ENCODE results near the gene SRL.

DNA sequence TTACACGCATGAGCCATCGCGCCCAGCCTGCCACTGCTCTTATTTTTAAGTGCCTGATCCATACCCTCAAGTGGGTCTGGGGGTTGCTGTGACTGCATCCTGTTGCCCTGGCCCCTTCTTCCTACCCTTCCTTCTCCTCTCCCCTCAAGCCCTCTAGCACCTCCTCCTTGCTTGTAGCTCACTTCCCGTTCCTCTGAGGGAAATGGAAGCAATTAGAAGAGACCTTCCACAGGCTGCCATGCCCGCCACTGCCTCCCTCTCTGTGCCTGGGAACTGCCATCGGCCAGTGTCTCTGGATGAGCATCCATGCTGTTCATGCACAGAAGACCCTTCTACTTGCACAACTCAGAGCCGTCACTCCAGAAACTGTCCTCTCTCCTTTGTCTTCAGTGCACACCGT is 41.6 kb upstream of the SRL start:
- TF ChIP-seq, protein P1, sequence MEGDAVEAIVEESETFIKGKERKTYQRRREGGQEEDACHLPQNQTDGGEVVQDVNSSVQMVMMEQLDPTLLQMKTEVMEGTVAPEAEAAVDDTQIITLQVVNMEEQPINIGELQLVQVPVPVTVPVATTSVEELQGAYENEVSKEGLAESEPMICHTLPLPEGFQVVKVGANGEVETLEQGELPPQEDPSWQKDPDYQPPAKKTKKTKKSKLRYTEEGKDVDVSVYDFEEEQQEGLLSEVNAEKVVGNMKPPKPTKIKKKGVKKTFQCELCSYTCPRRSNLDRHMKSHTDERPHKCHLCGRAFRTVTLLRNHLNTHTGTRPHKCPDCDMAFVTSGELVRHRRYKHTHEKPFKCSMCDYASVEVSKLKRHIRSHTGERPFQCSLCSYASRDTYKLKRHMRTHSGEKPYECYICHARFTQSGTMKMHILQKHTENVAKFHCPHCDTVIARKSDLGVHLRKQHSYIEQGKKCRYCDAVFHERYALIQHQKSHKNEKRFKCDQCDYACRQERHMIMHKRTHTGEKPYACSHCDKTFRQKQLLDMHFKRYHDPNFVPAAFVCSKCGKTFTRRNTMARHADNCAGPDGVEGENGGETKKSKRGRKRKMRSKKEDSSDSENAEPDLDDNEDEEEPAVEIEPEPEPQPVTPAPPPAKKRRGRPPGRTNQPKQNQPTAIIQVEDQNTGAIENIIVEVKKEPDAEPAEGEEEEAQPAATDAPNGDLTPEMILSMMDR (IDR thresholded peaks at IDR 0.05; ENCODE audit: low read depth, low read length, missing input control): no peak
- no peak for TF ChIP-seq RAD21 (IDR thresholded peaks at IDR 0.05)
- no peak for TF ChIP-seq MAX (IDR thresholded peaks at IDR 0.05)
- no peak for TF ChIP-seq ATF3 (IDR thresholded peaks at IDR 0.05)
- TF ChIP-seq FOXA1 (IDR thresholded peaks at IDR 0.05): no peak
- TF ChIP-seq EGR1 (IDR thresholded peaks at IDR 0.05; ENCODE audit: low read depth in 2 of 2): no peak
- no peak for TF ChIP-seq SP1 (IDR thresholded peaks at IDR 0.05)
- TF ChIP-seq, protein P2, sequence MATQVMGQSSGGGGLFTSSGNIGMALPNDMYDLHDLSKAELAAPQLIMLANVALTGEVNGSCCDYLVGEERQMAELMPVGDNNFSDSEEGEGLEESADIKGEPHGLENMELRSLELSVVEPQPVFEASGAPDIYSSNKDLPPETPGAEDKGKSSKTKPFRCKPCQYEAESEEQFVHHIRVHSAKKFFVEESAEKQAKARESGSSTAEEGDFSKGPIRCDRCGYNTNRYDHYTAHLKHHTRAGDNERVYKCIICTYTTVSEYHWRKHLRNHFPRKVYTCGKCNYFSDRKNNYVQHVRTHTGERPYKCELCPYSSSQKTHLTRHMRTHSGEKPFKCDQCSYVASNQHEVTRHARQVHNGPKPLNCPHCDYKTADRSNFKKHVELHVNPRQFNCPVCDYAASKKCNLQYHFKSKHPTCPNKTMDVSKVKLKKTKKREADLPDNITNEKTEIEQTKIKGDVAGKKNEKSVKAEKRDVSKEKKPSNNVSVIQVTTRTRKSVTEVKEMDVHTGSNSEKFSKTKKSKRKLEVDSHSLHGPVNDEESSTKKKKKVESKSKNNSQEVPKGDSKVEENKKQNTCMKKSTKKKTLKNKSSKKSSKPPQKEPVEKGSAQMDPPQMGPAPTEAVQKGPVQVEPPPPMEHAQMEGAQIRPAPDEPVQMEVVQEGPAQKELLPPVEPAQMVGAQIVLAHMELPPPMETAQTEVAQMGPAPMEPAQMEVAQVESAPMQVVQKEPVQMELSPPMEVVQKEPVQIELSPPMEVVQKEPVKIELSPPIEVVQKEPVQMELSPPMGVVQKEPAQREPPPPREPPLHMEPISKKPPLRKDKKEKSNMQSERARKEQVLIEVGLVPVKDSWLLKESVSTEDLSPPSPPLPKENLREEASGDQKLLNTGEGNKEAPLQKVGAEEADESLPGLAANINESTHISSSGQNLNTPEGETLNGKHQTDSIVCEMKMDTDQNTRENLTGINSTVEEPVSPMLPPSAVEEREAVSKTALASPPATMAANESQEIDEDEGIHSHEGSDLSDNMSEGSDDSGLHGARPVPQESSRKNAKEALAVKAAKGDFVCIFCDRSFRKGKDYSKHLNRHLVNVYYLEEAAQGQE (IDR thresholded peaks at IDR 0.05): no peak
- no peak for TF ChIP-seq HNF4A (conservative IDR thresholded peaks at IDR 0.05)
- TF ChIP-seq TAF1 (conservative IDR thresholded peaks at IDR 0.05): no peak
- no peak for TF ChIP-seq GABPA (IDR thresholded peaks at IDR 0.05 in 1 of 2, conservative IDR thresholded peaks at IDR 0.05 in 1 of 2)

All from liver (tissue), 3 donors.